Ovary (tissue), 3 donors: ENCODE measurements around the gene IL17RD.

Experiments
- EP300 ChIP-seq: sonication (generic); formaldehyde crosslinking; IDR thresholded peaks from one replicate; pipeline ENCODE4 v1.6.1; 2017; ENCODE audit warnings: antibody characterized with exemption
- POLR2A ChIP-seq: fragments of 450-650 bp; IDR thresholded peaks from one replicate; pipeline ENCODE4 v1.6.1; 2017; ENCODE audit warnings: antibody characterized with exemption, mild to moderate bottlenecking, moderate library complexity
- TF ChIP-seq, protein P1 (sequence below), 3 donors: fragments of 450-650 bp in 2 of 3; fragments of 200-600 bp in 1 of 3; IDR thresholded peaks; one replicate each; pipeline versions ENCODE4 v1.5.1 to v1.8.0; 2016 to 2022; ENCODE audit warnings: antibody characterized with exemption in 3 of 3, mild to moderate bottlenecking in 1 of 3
- donor health status: DM: no; HTN: no; CAD: no.

DNA sequence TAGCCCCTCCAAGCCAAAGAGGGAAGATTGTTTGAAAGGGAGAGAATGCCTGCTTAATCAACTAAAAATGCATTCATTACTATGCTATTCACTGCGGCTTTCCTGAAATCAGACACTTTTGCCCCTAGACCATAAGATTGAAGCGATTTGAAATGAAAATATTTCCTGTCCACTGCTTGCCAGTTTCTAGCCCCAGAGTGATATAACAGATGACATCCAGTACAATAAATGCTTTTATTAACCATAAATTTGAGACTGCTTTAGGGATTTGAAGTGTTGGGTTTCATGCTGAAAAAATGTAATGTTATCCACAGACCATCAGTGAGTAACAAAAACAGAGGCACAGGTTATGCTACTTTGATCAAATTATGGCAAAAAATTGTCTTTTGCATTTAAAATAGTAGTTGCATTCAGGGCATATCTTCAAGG is 14.1 kb downstream of the IL17RD start:
- TF ChIP-seq, protein P1, sequence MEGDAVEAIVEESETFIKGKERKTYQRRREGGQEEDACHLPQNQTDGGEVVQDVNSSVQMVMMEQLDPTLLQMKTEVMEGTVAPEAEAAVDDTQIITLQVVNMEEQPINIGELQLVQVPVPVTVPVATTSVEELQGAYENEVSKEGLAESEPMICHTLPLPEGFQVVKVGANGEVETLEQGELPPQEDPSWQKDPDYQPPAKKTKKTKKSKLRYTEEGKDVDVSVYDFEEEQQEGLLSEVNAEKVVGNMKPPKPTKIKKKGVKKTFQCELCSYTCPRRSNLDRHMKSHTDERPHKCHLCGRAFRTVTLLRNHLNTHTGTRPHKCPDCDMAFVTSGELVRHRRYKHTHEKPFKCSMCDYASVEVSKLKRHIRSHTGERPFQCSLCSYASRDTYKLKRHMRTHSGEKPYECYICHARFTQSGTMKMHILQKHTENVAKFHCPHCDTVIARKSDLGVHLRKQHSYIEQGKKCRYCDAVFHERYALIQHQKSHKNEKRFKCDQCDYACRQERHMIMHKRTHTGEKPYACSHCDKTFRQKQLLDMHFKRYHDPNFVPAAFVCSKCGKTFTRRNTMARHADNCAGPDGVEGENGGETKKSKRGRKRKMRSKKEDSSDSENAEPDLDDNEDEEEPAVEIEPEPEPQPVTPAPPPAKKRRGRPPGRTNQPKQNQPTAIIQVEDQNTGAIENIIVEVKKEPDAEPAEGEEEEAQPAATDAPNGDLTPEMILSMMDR (IDR thresholded peaks at IDR 0.05) = no peak
- TF ChIP-seq POLR2A = no peak
- no peak for TF ChIP-seq EP300
